HEK293 (cell line): Measurements from ENCODE around the gene GPR84.

Experiments
- CTCF ChIA-PET: fragments of 350-600 bp; formaldehyde crosslinking; extraction: SDS; loops from one replicate; lab custom pipeline; 2021; ENCODE audit warnings: antibody characterized with exemption; lab: Yijun Ruan, JAX
- POLR2A ChIA-PET: fragments of 300-600 bp; formaldehyde crosslinking; extraction: SDS; loops from one replicate; lab custom pipeline; 2020; ENCODE audit warnings: antibody characterized with exemption, inconsistent platforms; lab: Yijun Ruan, JAX
- H3K27ac ChIP-seq: fragments of 200-500 bp; sonication (Bioruptor generic); 2 replicates; pipeline ENCODE4 v1.5.1; 2014; ENCODE audit warnings: low read depth, low read length, control low read depth, inconsistent platforms; ENCODE audit errors: extremely low read depth
- H3K36me3 ChIP-seq, 2 experiments: fragments of 200-500 bp in 1 of 2; sonication (Bioruptor generic) in 1 of 2; 1 replicate in 1 of 2; 2 replicates in 1 of 2; pipeline ENCODE4 v1.5.1; 2014 to 2017; ENCODE audit warnings: inconsistent platforms in 2 of 2, low read length in 2 of 2; ENCODE audit not compliant: control insufficient read depth in 2 of 2, insufficient read depth in 1 of 2
- H3K4me1 ChIP-seq: fragments of 200-500 bp; sonication (Bioruptor generic); 2 replicates; pipeline ENCODE4 v1.5.1; 2014; ENCODE audit warnings: mild to moderate bottlenecking, low read length, inconsistent platforms; ENCODE audit not compliant: control insufficient read depth, insufficient read depth
- H3K4me3 ChIP-seq: 2 replicates; pipeline ENCODE4 v1.5.1; 2011; ENCODE audit warnings: low read depth, mild to moderate bottlenecking, control low read depth, low read length, moderate library complexity
- H3K9me3 ChIP-seq: fragments of 200-500 bp; sonication (Bioruptor generic); 2 replicates; pipeline ENCODE4 v1.5.1; 2014; ENCODE audit warnings: low read depth, low read length, inconsistent platforms; ENCODE audit not compliant: control insufficient read depth, insufficient read depth
- FEZF1 ChIP-seq: fragments of 450-650 bp; formaldehyde crosslinking; IDR thresholded peaks from 2 replicates; pipeline ENCODE4 v1.5.1; 2016; ENCODE audit warnings: missing biosample characterization, missing genetic modification characterization
- HOXA7 ChIP-seq: sonication (generic); formaldehyde crosslinking; IDR thresholded peaks from 2 replicates; pipeline ENCODE4 v1.8.1; 2022; ENCODE audit warnings: missing genetic modification reagents, borderline replicate concordance
- KLF8 ChIP-seq: fragments of 450-650 bp; formaldehyde crosslinking; IDR thresholded peaks from 2 replicates; pipeline ENCODE4 v1.5.1; 2016; ENCODE audit warnings: missing biosample characterization, missing genetic modification characterization
- ZBTB17 ChIP-seq: fragments of 450-650 bp; formaldehyde crosslinking; IDR thresholded peaks from 2 replicates; pipeline ENCODE4 v1.5.1; 2016; ENCODE audit warnings: missing biosample characterization, missing genetic modification characterization
- ZNF157 ChIP-seq: fragments of 450-650 bp; formaldehyde crosslinking; IDR thresholded peaks from 2 replicates; pipeline ENCODE4 v1.5.1; 2016; ENCODE audit warnings: missing biosample characterization, missing genetic modification characterization
- ZNF174 ChIP-seq: fragments of 450-650 bp; formaldehyde crosslinking; IDR thresholded peaks from 2 replicates; pipeline ENCODE4 v1.5.0; 2017; ENCODE audit warnings: missing biosample characterization, mild to moderate bottlenecking, missing genetic modification characterization
- ZNF175 ChIP-seq: fragments of 450-650 bp; formaldehyde crosslinking; IDR thresholded peaks from 2 replicates; pipeline ENCODE4 v1.5.1; 2016; ENCODE audit warnings: missing biosample characterization, missing genetic modification characterization
- ZNF2 ChIP-seq: fragments of 450-650 bp; formaldehyde crosslinking; IDR thresholded peaks from 2 replicates; pipeline ENCODE4 v1.5.1; 2016; ENCODE audit warnings: missing biosample characterization, missing genetic modification characterization
- ZNF23 ChIP-seq: fragments of 450-650 bp; formaldehyde crosslinking; IDR thresholded peaks from 2 replicates; pipeline ENCODE4 v1.5.1; 2016; ENCODE audit warnings: missing biosample characterization, missing genetic modification characterization, borderline replicate concordance
- ZNF248 ChIP-seq: fragments of 450-650 bp; formaldehyde crosslinking; IDR thresholded peaks from 2 replicates; pipeline ENCODE4 v1.5.1; 2017; ENCODE audit warnings: missing biosample characterization, missing genetic modification characterization
- ZNF26 ChIP-seq: fragments of 450-650 bp; formaldehyde crosslinking; IDR thresholded peaks from 2 replicates; pipeline ENCODE4 v1.5.1; 2016; ENCODE audit warnings: missing biosample characterization, missing genetic modification characterization
- ZNF274 ChIP-seq, 2 experiments: fragments of 200-500 bp in 1 of 2; fragments of 450-650 bp in 1 of 2; sonication (Bioruptor generic) in 1 of 2; formaldehyde crosslinking in 1 of 2; IDR thresholded peaks; 2 replicates each; pipeline versions ENCODE4 v1.5.1 to v1.6.1; 2014 to 2016; ENCODE audit warnings: borderline replicate concordance in 1 of 2, inconsistent platforms in 1 of 2, low read length in 1 of 2, missing biosample characterization in 1 of 2, missing genetic modification characterization in 1 of 2
- ZNF280D ChIP-seq: fragments of 450-650 bp; formaldehyde crosslinking; IDR thresholded peaks from 2 replicates; pipeline ENCODE4 v1.5.1; 2016; ENCODE audit warnings: missing biosample characterization, missing genetic modification characterization
- ZNF292 ChIP-seq: fragments of 450-650 bp; formaldehyde crosslinking; IDR thresholded peaks from 2 replicates; pipeline ENCODE4 v1.5.1; 2016; ENCODE audit warnings: low read depth, missing biosample characterization, missing genetic modification characterization, borderline replicate concordance
- ZNF302 ChIP-seq: fragments of 450-650 bp; formaldehyde crosslinking; IDR thresholded peaks from 2 replicates; pipeline ENCODE4 v1.5.1; 2016; ENCODE audit warnings: missing biosample characterization, missing genetic modification characterization, low read depth
- ZNF37A ChIP-seq: fragments of 450-650 bp; IDR thresholded peaks from 2 replicates; pipeline ENCODE4 v1.5.1; 2018; ENCODE audit warnings: missing biosample characterization, missing genetic modification characterization
- ZNF501 ChIP-seq: fragments of 450-650 bp; formaldehyde crosslinking; IDR thresholded peaks from 2 replicates; pipeline ENCODE4 v1.5.1; 2016; ENCODE audit warnings: missing biosample characterization, missing genetic modification characterization
- ZNF596 ChIP-seq: fragments of 450-650 bp; IDR thresholded peaks from 2 replicates; pipeline ENCODE4 v1.5.0; 2018; ENCODE audit warnings: missing biosample characterization, mild to moderate bottlenecking, missing genetic modification characterization, moderate library complexity
- ZNF623 ChIP-seq: fragments of 450-650 bp; formaldehyde crosslinking; IDR thresholded peaks from 2 replicates; pipeline ENCODE4 v1.5.1; 2016; ENCODE audit warnings: missing biosample characterization, missing genetic modification characterization

Gene GPR84

GRCh38 chr12:54324617-54325441, 39.5 kb downstream of the GPR84 start, which contains the start of gene COPZ1 (continued):
- TF ChIP-seq ZNF26 (tag by site-specific recombination) (no peak), ZNF174 (no peak), ZNF175 (tag by site-specific recombination) (no peak), FEZF1 (no peak), ZNF157 (no peak), ZNF2 (tag by site-specific recombination) (peak; percentile 94), ZNF37A (no peak), ZNF596 (tag by site-specific recombination) (no peak), ZNF280D (no peak), KLF8 (tag by site-specific recombination) (0 out of 2 replicates have a peak, but pooled peaks have one; percentile 18), ZNF623 (tag by site-specific recombination) (no peak), ZBTB17 (peak; percentile 17; the same call in 1 of the 2 replicates), ZNF292 (tag by site-specific recombination) (no peak)

GRCh38 chr12:54321363-54321762, 42.9 kb downstream of the GPR84 start:
- TF ChIP-seq HOXA7 (CRISPR knock-in tag) (no peak), ZNF302 (tag by site-specific recombination) (no peak), ZNF248 (tag by site-specific recombination) (no peak), ZNF274 (IDR thresholded peaks at IDR 0.05; ENCODE audit: low read length) (no peak), ZNF274 (tag by site-specific recombination; IDR thresholded peaks at IDR 0.05; ENCODE audit: borderline replicate concordance) (no peak), ZNF501 (tag by site-specific recombination) (no peak), ZNF23 (tag by site-specific recombination) (no peak)
- Histone ChIP-seq H3K27ac (no peak overlapping the region), H3K36me3 (no peaks in the 10 kb centered on the region), H3K4me1 (no peaks in the 10 kb centered on the region; the same call in 1 of the 2 replicates), H3K4me3 (no peak overlapping the region), H3K9me3 (no peaks in the 10 kb centered on the region)
- POLR2A ChIA-PET: interaction anchor here (0.8 to 1.4 kb wide), 2 partner anchors 35 to 41 kb away, joined by 5 read pairs; partner anchors contain the start of gene HNRNPA1
- CTCF ChIA-PET: interaction anchor here (0.6 to 5.8 kb wide), 6 partner anchors 11 to 135 kb away, joined by 3 to 63 read pairs (median 6); no protein-coding TSS in a partner anchor
